HG02938 (cell line): ENCODE measurements around the gene EGLN1.
"Not testable (repeated sequence)": the region's sequence is repeated elsewhere in the genome, so short reads cannot be mapped to it uniquely, and the experiment has no call there.

Experiments used
- ATAC-seq: cut with Tn5 transposase; IDR thresholded peaks from one replicate; pipeline ENCODE4 v1.9.1; 2021; ENCODE audit warnings: mild to moderate bottlenecking, moderate library complexity; ENCODE audit not compliant: unreplicated experiment

The EGLN1 gene

GRCh38 chr1:231369282-231369681 is 52.8 kb downstream of the EGLN1 start:
- ATAC-seq, result no peak

GRCh38 chr1:231364192-231364591 is 57.9 kb downstream of the EGLN1 start:
- no peak for ATAC-seq

DNA sequence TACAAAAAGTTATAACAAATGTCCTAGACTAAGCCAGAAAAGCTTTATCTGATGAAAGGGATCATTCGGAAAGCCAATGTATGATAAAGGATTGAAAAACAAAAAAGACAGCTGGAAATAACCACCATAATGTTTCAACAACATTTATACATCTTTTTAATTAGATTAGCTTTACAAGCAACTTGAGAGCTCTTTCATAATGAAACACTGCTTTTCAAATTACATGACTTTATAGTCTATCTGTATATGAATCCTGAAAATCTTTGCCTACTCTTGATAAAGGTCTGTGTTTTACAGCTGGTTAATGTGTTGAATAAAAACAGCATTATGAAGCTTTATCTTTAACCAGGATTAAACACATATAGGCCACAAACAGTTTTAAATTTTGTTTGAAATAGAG is 58.5 kb downstream of the EGLN1 start:
- ATAC-seq, result no peak

DNA sequence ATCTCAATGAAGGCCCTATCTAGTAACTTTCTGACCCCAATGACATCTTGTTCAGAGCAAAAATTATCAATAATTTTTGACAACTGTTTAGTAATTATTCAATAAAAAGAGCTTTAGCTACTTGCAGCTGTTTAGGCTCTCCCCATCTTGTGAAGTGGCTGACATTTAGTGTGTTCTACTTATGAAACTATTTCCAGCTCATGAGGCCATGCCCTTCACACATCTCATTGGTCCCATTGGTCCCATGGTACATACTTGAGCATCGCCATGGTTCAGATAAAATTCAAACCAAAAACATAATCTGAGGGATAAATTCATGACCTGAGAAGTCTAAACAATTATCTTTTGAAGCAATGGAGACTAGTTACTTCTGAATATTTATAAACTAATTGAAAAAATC is 59.8 kb downstream of the EGLN1 start:
- ATAC-seq, result no peak

DNA sequence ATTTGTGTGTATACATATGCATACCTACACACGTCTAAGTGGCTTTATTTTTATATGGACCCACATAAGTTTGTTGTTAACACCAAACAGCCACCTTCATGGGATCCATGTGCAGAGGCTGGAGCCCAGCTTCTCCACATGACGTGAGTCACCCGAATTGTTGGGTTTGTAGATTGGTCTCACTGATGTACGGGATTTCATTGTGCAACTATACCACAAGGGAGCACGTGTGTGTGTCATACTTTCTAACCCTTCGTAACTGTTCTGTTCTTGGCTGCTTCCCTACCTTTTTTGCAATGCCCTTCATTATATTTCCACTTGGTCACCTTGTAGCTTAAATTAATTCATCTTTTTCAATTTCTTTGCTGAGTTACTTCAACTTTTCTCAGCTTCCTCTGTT is 63.0 kb downstream of the EGLN1 start:
- ATAC-seq, result no peak

GRCh38 chr1:231357831-231358354 is 64.2 kb downstream of the EGLN1 start:
- ATAC-seq, result peak; percentile 78

DNA sequence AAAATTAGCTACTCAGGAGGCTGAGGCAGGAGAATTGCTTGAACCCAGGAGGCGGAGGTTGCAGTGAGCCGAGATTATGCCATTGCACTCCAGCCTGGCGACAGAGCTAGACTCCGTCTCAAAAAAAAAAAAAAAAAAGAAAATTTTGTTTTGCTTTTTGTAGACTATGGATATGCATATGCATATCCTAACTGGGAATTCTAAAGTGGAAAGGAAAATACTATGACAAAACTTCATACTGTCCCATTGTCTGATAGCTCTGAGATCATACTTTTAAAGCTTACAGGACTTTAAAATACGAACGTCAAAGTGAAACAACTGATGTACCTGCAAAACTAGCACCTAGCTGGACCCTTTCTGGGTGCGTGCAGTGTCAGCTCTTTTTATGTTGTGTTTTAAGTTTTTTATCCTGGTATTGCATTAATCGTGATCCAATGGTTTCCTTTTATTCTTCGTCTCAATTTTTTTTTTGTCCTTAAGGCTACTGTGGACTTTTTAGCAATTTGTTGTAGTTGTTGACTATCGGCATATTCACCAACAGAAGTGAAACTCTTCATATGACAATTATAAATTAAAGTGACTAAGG is 64.8 kb downstream of the EGLN1 start:
- ATAC-seq, result no peak

- no peak for ATAC-seq
Observed at GRCh38 chr1:231355171-231355570, 66.9 kb downstream of the EGLN1 start.

GRCh38 chr1:231354330-231355020 is 67.6 kb downstream of the EGLN1 start:
- ATAC-seq, result no peak

DNA sequence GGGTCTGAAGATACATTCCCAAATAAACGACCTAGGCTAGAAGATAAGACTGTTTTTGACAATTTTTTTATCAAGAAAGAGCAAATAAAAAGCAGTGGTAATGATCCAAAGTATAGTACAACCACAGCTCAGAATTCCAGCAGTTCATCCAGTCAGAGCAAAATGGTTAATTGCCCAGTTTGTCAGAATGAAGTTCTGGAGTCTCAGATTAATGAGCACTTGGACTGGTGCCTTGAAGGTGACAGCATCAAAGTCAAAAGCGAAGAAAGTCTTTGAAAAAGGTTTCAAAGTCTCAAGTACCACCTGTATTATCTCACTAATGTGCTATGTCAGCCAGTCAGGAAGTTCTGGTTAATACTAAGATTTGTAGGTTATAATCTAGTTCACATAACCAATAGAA is 69.0 kb downstream of the EGLN1 start:
- no peak for ATAC-seq

DNA sequence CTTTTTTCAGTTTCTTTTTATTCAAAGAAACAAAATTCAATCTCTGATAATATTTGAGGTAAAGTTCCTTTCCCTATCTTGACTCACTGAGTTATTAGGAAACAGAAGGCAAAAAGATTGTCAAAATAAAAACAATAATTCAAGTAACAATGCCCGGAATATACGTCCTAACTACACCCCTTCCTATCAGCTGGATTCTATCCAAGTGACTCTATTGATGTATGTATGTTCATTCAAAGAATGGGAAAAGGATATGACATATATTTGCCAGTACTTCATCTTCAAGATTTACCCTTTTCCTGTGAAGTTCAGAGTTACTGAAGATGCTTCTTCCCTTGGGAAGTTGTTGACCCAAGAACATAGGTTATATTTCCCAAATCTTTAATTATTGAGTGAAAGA is 70.3 kb downstream of the EGLN1 start:
- ATAC-seq, result no peak

- not testable (repeated sequence) for ATAC-seq
Observed at GRCh38 chr1:231348856-231349255, 73.2 kb downstream of the EGLN1 start.

- ATAC-seq, result no peak
Observed at GRCh38 chr1:231348442-231348841, 73.6 kb downstream of the EGLN1 start.

GRCh38 chr1:231347961-231348360 is 74.1 kb downstream of the EGLN1 start:
- no peak for ATAC-seq

DNA sequence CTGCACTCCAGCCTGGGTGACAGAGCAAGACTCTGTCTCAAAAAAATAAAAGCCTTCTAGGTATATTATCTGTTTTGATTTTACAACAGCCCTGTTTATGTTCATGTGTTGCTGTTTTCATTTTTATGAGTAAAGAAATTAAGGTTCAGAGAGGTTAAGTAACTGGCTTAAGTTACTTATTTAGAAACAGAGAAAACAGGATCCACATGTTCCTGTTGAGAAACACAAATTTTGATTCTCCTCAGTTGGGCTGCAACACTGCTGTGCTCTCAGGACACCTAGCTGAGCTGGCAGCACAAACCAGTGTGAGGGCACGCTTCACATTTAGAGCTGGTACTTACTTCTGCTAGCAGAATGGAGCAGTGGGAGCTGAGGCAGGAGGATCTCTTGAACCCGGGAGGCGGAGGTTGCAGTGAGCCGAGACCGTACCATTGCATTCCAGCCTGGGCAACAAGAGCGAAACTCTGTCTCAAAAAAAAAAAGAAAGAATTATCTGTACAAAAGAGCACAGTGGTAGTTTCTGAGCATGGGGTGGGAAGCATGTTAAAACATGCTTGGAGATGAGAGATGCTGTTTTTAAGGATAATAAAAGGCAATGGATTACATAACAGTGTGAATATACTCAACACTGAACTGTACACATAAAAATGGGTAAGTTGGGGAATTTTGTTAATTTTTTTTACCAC is 81.6 kb downstream of the EGLN1 start:
- ATAC-seq, result no peak

- ATAC-seq, result peak; percentile 12
Observed at GRCh38 chr1:231338270-231339128, 83.6 kb downstream of the EGLN1 start, which contains the start of gene SPRTN. SPRTN (plus strand) TSS chr1:231338293; CDS start chr1:231338384, 91 bp downstream.

DNA sequence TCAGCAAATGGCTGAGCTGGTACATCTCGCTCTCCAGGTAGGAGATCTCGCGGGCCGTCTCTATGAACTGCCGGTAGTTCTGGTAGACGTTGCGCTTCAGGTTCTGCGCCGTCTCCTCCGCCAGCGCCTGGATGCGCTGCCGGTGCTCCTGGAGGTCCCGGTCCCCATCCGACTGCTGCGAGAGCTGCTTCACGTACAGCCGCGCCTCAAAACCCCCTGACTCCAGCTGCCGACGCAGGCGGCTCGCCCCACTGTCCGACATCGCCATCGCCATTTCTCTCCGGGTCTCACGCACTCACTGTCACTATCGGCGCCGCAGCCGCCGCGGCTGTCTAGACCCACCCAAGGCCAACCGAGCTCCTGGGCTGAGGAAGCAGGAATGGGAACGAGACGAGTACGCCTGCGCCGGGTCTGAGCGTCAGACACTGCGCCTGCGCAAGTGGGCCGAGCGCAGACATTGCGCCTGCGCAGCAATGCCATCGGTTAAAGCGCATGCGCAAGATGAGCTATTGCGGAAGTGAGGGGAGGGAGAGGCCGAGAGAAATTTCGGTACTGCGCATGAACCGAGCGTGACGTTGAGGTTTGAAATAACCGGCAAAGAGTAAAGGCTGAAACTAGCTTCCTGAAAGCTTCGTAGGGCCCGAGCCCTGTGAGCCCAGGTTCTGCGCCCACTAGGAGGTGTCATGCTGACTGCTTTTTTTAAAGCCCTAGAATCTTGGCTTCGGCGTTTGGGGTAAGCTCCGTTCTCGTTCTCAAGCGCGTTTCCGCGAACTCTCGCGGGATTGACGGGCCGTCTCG is 84.4 kb downstream of the EGLN1 start, which contains the start of gene EXOC8:
EXOC8 (minus strand) TSS at position 381 of the 798 bp plus-strand sequence; CDS start at position 274, 107 bp downstream.
- peak; percentile 77 for ATAC-seq

- ATAC-seq, result peak; percentile 4
Observed at GRCh38 chr1:231337043-231337471, 85.0 kb downstream of the EGLN1 start.

DNA sequence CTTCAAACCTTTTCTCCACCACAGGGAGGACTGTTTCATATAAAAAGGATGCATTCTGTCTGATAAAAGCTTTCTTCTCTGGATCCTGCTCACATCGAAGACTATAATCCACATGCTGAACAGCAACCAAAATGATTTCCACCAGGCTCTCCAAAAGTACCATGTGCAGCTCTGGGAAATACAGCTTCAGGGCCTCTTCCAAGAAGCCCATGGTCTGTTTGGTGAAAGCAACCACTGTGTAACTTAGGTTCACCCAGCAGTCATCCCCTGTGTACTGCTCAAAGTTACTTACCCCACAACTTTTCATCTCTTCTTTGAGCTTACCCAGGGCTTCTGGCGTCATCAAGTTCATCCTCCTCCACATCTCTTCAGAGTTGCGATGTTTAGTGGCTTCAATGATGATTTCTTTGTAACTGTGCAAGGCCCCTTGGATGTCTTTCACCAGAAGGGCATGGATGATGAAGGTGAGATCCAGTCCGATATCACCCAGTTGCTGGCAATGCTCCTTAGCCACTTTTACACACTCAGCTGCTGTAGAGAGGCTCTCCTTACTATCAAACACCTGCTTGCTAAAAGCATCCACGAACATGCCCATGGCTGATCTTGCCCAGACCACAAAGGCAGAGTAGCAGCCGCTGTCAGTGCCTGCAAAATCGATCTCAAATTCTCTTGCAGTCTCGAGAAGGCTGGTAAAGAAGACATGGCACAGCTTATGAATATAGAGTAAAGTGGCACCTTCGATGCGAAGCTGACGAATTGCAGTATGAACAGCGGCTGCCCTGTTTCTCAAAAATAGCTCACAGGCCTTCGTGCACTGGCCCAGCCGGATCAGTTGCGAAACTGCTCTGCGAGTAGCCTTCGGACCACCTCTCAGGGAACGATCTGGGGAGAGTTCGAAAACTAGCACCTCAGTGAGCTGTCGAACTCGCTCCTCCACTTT is 86.2 kb downstream of the EGLN1 start:
- ATAC-seq, result no peak
